Esophagus squamous epithelium (tissue), 5 donors: ENCODE measurements around the gene LINGO4. TPM values are rescaled to one million over a fixed set of nuclear protein-coding genes. Genes with fewer than 3 reads are reported as not detected.

Experiments
- DNase-seq: peaks from one replicate; lab custom pipeline; 2025; lab: John Stamatoyannopoulos, UW
- H3K27ac ChIP-seq, 4 donors: fragments of 200-600 bp; sonication (generic); one replicate each; pipeline ENCODE4 v1.5.1; 2016 to 2019; ENCODE audit warnings: mild to moderate bottlenecking in 1 of 4
- H3K27me3 ChIP-seq, 4 donors: fragments of 200-600 bp; sonication (generic); 1 replicate in 3 of 4; 2 replicates in 1 of 4; pipeline versions ENCODE4 v1.5.1 to v1.6.0; 2017 to 2021; ENCODE audit warnings: antibody characterized with exemption in 1 of 4
- H3K36me3 ChIP-seq, 3 donors: fragments of 200-600 bp; sonication (generic); one replicate each; pipeline ENCODE4 v1.5.1; 2016 to 2019
- H3K4me1 ChIP-seq, 3 donors: fragments of 200-600 bp; sonication (generic); one replicate each; pipeline ENCODE4 v1.5.1; 2017 to 2019
- H3K4me3 ChIP-seq, 4 donors: fragments of 200-600 bp; sonication (generic); 1 replicate in 3 of 4; 2 replicates in 1 of 4; pipeline ENCODE4 v1.5.1; 2016 to 2019; ENCODE audit warnings: mild to moderate bottlenecking in 2 of 4, moderate library complexity in 1 of 4
- H3K9me3 ChIP-seq, 3 donors: fragments of 200-600 bp; sonication (generic); one replicate each; pipeline ENCODE4 v1.5.1; 2016 to 2019
- CTCF ChIP-seq, 6 experiments: fragments of 450-650 bp in 4 of 6; fragments of 200-600 bp in 2 of 6; sonication (generic) in 2 of 6; IDR thresholded peaks; one replicate each; pipeline ENCODE4 v1.5.1; 2016 to 2019; ENCODE audit warnings: antibody characterized with exemption in 6 of 6, mild to moderate bottlenecking in 4 of 6, moderate library complexity in 4 of 6
- POLR2A ChIP-seq, 4 donors: fragments of 450-650 bp; IDR thresholded peaks; one replicate each; pipeline ENCODE4 v1.6.1; 2017; ENCODE audit warnings: antibody characterized with exemption in 4 of 4, mild to moderate bottlenecking in 4 of 4, moderate library complexity in 3 of 4
- WGBS, 2 donors: methylation state at CpG; one replicate each; pipeline ENCODE4 v1.1.5; 2018; 5-methylcytosine and 5-hydroxymethylcytosine counted together
- intact Hi-C: fragments of 100-400 bp; cut with DNase I; formaldehyde crosslinking; loops from one replicate; pipeline ENCODE4 v1.15.0; 2022
- total RNA-seq, 4 donors: library from RNA; depleted of rRNA; stranded (reverse); fragments of >200 nt; gene quantifications; one replicate each; pipeline ENCODE4 v1.1.0, GENCODE V29; 2016
- donor health status: DM: yes; HTN: yes; CAD: no.

The LINGO4 gene
- total RNA-seq, 4 donors from 2014 or later = 0.19 TPM; not detected in 3

- TF ChIP-seq CTCF (IDR thresholded peaks at IDR 0.05) (no peak), POLR2A (IDR thresholded peaks at IDR 0.05) (no peak)
- DNase-seq = no peak
- no peaks in the 10 kb centered on the region for H3K36me3 ChIP-seq
- no peaks in the 10 kb centered on the region for H3K4me1 ChIP-seq
- H3K27me3 ChIP-seq = peaks cover 0 to 58% (median 0%) of the 10 kb centered on the region in 4 donors
- no peaks in the 10 kb centered on the region for H3K9me3 ChIP-seq
- intact Hi-C loops = no loop called here
- WGBS, 2 donors = 48 to 54% methylated on average over 7 to 8 of the region's 9 CpGs
- H3K27ac ChIP-seq = no peak overlapping the region
- no peak overlapping the region for H3K4me3 ChIP-seq
Measured at GRCh38 chr1:151799179-151800022, 5.8 kb downstream of the LINGO4 start.

DNA sequence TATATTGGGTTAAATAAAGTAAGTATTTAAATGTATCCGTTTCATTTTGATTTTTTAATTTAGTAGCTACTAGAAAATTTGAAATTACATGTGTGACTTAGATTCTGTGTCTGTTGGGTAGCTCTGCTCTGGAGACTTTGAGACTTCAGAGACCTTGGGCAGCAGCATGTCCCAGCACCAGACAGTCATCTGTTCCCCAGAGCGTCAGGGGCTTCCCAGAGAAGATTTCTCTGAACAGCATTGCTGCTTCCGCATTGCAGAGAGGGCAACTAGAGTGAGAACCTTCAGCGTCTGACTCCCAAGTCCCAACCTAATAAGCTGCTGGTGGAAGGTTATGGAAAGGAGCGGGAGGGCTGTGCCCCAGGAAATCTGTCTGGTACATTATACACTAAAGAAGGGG lies 6.6 kb downstream of the LINGO4 start:
- no peak for DNase-seq
- Histone ChIP-seq H3K9me3 (no peaks in the 10 kb centered on the region), H3K4me1 (no peaks in the 10 kb centered on the region), H3K36me3 (no peaks in the 10 kb centered on the region), H3K4me3 (no peak overlapping the region), H3K27me3 (peaks cover 0 to 50% (median 0%) of the 10 kb centered on the region in 4 donors), H3K27ac (no peak overlapping the region)
- TF ChIP-seq POLR2A (IDR thresholded peaks at IDR 0.05) (no peak), CTCF (IDR thresholded peaks at IDR 0.05) (no peak)
- intact Hi-C loops = no loop called here
- WGBS, 2 donors = 70 to 92% methylated on average over 4 to 5 of the region's 5 CpGs

DNA sequence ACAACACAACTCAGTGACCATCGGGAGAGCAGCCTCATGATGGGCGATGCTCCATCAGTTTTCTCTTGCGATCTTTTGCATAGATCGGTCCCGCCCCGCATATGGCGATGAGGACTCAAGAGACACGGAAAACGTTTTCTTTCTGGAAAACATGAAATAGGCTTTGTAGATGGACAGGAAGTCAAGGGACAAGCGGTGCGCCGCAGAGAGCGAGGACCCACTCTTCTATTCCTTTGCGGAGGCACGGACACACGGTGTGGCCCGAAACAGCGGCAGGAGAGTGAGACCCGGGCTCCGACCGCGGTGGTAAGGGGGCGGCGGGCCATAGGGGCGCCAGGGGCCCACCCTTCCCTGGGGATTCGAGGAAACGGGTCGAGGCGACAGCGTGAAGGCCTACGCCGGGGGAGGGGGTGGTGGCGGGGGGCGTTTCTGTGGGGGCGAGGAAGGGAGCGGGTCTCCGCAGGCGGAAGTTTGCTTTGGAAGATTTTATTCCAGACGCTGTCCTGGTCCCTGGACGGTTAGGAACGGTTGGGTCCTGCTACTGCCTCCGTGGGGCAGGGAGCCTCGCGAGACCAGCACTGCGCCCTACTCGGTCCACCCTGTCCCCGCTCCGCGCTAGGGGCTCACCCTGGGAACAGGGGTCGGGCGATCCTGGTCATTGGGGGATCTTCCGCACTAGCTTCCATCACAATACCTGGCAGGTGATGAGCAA lies 14.1 kb downstream of the LINGO4 start:
- Histone ChIP-seq H3K36me3 (no peaks in the 10 kb centered on the region), H3K4me3 (peak overlapping the region; percentile 51 to 83 (median 76)), H3K9me3 (no peaks in the 10 kb centered on the region), H3K4me1 (peaks cover 4 to 32% (median 10%) of the 10 kb centered on the region in 3 donors), H3K27ac (peak overlapping the region in 3 of 4 donors; percentile 31 to 64 (median 54)), H3K27me3 (peaks cover 0 to 5% (median 0%) of the 10 kb centered on the region in 4 donors)
- intact Hi-C loops = no loop called here
- no peak for DNase-seq
- TF ChIP-seq POLR2A (IDR thresholded peaks at IDR 0.05) (no peak), CTCF (IDR thresholded peaks at IDR 0.05) (no peak)
- 3 to 4% methylated on average over 6 to 27 of the region's 52 CpGs for WGBS, 2 donors

GRCh38 chr1:151790071-151790939 lies 14.9 kb downstream of the LINGO4 start, which contains the start of gene TDRKH:
TDRKH (minus strand) TSS chr1:151790500; CDS start chr1:151783022, 7,478 bp downstream.
- peak; percentile 93 for DNase-seq
- intact Hi-C loops = no loop called here
- Histone ChIP-seq H3K4me1 (peaks cover 4 to 32% (median 10%) of the 10 kb centered on the region in 3 donors), H3K27me3 (peaks cover 0 to 5% (median 0%) of the 10 kb centered on the region in 4 donors), H3K36me3 (no peaks in the 10 kb centered on the region), H3K4me3 (peak within 1 kb of the TSS; percentile 51 to 83 (median 76)), H3K27ac (peak within 1 kb of the TSS in 3 of 4 donors; percentile 64 to 67 (median 64)), H3K9me3 (no peaks in the 10 kb centered on the region)
- TF ChIP-seq CTCF (IDR thresholded peaks at IDR 0.05) = peak in 5 of 6 experiments; percentile 12 to 34 (median 26)
- TF ChIP-seq POLR2A (IDR thresholded peaks at IDR 0.05) = peak in 3 of 4 donors; percentile 36 to 65 (median 54)
- 1% methylated on average over 37 to 48 of the region's 58 CpGs for WGBS, 2 donors
